ENCODE data around the gene DHX40.

The DHX40 gene

DNA sequence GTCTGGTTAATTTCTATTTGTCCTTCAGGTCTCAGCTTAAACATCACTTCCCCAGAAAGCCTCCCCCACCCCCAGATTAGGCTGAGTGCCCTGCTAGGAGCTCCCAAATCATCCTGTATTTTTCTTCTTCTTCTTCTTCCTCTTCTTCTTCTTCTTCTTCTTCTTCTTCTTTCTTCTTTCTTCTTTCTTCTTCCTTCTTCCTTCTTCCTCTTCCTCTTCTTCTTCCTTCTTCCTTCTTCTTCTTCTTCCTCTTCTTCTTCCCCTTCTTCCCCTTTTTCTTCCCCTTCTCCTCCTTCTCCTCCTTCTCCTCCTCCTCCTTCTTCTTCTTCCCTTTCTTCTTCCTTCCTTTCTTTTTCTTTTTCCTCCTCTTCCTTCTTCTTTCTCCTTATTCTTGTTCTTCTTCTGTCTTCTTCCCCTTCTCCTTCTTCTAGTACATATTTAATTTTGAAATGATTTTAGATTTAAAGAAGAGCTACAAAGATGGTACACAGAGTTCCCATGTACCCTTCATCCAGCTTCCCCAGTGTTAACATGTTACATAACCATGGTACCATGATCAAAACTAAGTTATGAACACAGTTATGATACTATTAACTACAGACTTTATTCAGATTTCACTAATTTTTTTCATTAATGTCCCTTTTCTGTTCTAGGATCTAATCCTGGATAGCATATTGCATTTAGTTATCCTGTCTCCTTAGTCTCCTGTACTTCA lies 27.1 kb upstream of the DHX40 start:
- DNase-seq (no peak), ATAC-seq (ENCODE audit: insufficient read depth, low read depth) (no peak)
- Histone ChIP-seq H4K20me1 (ENCODE audit: insufficient read depth, low read length) (no peaks in the 10 kb centered on the region), H3K4me2 (ENCODE audit: insufficient read depth, low read length) (no peak overlapping the region), H3K27me3 (ENCODE audit: insufficient read depth, low read length, poor library complexity) (peaks cover 8% of the 10 kb centered on the region), H3K9ac (ENCODE audit: low read depth, low read length) (no peak overlapping the region), H3K4me3 (ENCODE audit: low read depth in 1 of 2, low read length in 2 of 2) (no peak overlapping the region), H3K36me3 (ENCODE audit: insufficient read depth, low read length) (no peaks in the 10 kb centered on the region), H3K4me1 (ENCODE audit: insufficient read depth, low read length) (no peaks in the 10 kb centered on the region), H3K27ac (ENCODE audit: low read length) (no peak overlapping the region), H2AFZ (ENCODE audit: low read depth, low read length) (no peak overlapping the region), H3K79me2 (ENCODE audit: insufficient read depth, low read length) (no peaks in the 10 kb centered on the region), H3K9me3 (ENCODE audit: insufficient read depth, low read length, severe bottlenecking) (no peaks in the 10 kb centered on the region)
- TF ChIP-seq EZH2 (IDR thresholded peaks at IDR 0.05; ENCODE audit: borderline replicate concordance, low read depth, low read length, severe bottlenecking) = no peak
- TF ChIP-seq, protein P1, sequence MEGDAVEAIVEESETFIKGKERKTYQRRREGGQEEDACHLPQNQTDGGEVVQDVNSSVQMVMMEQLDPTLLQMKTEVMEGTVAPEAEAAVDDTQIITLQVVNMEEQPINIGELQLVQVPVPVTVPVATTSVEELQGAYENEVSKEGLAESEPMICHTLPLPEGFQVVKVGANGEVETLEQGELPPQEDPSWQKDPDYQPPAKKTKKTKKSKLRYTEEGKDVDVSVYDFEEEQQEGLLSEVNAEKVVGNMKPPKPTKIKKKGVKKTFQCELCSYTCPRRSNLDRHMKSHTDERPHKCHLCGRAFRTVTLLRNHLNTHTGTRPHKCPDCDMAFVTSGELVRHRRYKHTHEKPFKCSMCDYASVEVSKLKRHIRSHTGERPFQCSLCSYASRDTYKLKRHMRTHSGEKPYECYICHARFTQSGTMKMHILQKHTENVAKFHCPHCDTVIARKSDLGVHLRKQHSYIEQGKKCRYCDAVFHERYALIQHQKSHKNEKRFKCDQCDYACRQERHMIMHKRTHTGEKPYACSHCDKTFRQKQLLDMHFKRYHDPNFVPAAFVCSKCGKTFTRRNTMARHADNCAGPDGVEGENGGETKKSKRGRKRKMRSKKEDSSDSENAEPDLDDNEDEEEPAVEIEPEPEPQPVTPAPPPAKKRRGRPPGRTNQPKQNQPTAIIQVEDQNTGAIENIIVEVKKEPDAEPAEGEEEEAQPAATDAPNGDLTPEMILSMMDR (IDR thresholded peaks at IDR 0.05; ENCODE audit: borderline replicate concordance, extremely low read depth, low read length, poor library complexity, severe bottlenecking) = no peak

DNA sequence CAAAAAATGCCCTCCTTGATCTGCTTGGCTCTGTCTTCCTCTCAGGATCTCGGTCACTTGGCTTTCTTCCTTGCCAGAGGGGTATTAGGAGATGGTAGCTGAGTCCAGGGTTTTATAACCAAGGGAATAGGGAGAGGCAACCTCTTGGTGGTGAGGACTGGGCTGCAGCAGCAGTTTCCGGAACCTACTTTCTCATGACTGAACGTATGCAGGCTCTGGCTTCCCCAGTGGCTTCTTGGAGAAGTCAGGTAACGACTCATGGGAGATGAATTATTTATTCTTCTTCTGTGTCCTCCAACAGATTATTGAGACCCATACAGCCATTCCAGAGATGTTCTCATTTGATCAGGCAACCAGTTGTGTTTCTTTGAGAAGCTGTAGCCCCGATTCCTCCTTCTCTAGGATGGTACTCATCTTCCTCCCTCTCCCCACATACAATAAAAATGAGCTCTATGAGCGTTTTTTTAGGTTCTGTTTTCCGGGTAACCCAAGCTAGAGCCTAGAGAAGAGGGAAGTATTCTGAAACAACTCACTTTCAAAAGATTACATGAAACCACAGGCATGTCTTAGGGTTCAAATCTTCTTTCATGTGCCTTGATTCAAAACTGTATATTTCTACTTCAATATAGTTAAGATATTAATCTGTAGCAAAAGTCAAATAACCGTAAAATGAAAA lies 22.3 kb upstream of the DHX40 start:
- no peak overlapping the region for H3K9ac ChIP-seq (ENCODE audit: low read depth, low read length)
- DNase-seq = no peak
- H2AFZ ChIP-seq (ENCODE audit: low read depth, low read length) = no peak overlapping the region

DNA sequence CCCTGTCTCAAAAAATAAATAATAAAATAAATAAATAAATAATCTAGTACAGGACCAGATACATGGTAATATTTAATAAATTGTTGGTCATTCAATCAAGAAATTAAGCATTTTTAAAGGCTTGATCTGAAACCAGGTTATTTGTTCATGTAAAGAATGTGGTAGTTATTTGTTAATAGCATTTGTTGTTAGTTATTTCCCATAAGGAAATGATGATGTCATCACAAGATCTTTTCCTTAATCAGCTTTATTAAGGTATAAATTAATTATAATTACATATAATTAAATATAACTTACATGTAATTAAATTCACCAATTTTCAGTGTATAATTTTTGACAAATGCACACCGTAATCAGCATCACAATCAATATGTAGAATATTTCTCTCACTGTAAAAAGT lies 19.5 kb upstream of the DHX40 start:
- H2AFZ ChIP-seq (ENCODE audit: low read depth, low read length) = no peak overlapping the region
- H3K9ac ChIP-seq (ENCODE audit: low read depth, low read length) = no peak overlapping the region
- H3K27ac ChIP-seq (ENCODE audit: low read length) = no peak overlapping the region
- no peaks in the 10 kb centered on the region for H4K20me1 ChIP-seq (ENCODE audit: insufficient read depth, low read length)
- H3K4me3 ChIP-seq (ENCODE audit: low read depth in 1 of 2, low read length in 2 of 2) = no peak overlapping the region
- TF ChIP-seq, protein P1 (IDR thresholded peaks at IDR 0.05; ENCODE audit: borderline replicate concordance, extremely low read depth, low read length, poor library complexity, severe bottlenecking) = no peak
- no peak for TF ChIP-seq EZH2 (IDR thresholded peaks at IDR 0.05; ENCODE audit: borderline replicate concordance, low read depth, low read length, severe bottlenecking)
- H3K36me3 ChIP-seq (ENCODE audit: insufficient read depth, low read length) = no peaks in the 10 kb centered on the region
- H3K4me1 ChIP-seq (ENCODE audit: insufficient read depth, low read length) = no peaks in the 10 kb centered on the region
- H3K27me3 ChIP-seq (ENCODE audit: insufficient read depth, low read length, poor library complexity) = peaks cover 15% of the 10 kb centered on the region
- H3K4me2 ChIP-seq (ENCODE audit: insufficient read depth, low read length) = no peak overlapping the region
- ATAC-seq (ENCODE audit: insufficient read depth, low read depth) (no peak), DNase-seq (no peak)
- H3K79me2 ChIP-seq (ENCODE audit: insufficient read depth, low read length) = no peaks in the 10 kb centered on the region
- H3K9me3 ChIP-seq (ENCODE audit: insufficient read depth, low read length, severe bottlenecking) = no peaks in the 10 kb centered on the region

More for the DNA sequence above, 22.3 kb upstream of the DHX40 start:
- Histone ChIP-seq H3K4me2 (ENCODE audit: insufficient read depth, low read length) (no peak overlapping the region), H3K4me3 (ENCODE audit: low read depth in 1 of 2, low read length in 2 of 2) (no peak overlapping the region), H3K79me2 (ENCODE audit: insufficient read depth, low read length) (no peaks in the 10 kb centered on the region), H3K4me1 (ENCODE audit: insufficient read depth, low read length) (no peaks in the 10 kb centered on the region), H3K9me3 (ENCODE audit: insufficient read depth, low read length, severe bottlenecking) (no peaks in the 10 kb centered on the region), H3K27ac (ENCODE audit: low read length) (no peak overlapping the region), H4K20me1 (ENCODE audit: insufficient read depth, low read length) (no peaks in the 10 kb centered on the region), H3K36me3 (ENCODE audit: insufficient read depth, low read length) (no peaks in the 10 kb centered on the region), H3K27me3 (ENCODE audit: insufficient read depth, low read length, poor library complexity) (peaks cover 16% of the 10 kb centered on the region)
- TF ChIP-seq, protein P1 (IDR thresholded peaks at IDR 0.05; ENCODE audit: borderline replicate concordance, extremely low read depth, low read length, poor library complexity, severe bottlenecking) = no peak
- TF ChIP-seq EZH2 (IDR thresholded peaks at IDR 0.05; ENCODE audit: borderline replicate concordance, low read depth, low read length, severe bottlenecking) = no peak
- ATAC-seq (ENCODE audit: insufficient read depth, low read depth) = no peak
